Loucy (cell line): ENCODE results near the gene SECISBP2L.

Source experiments
- H2AFZ ChIP-seq: fragments of 200-600 bp; sonication (generic); 2 replicates; pipeline ENCODE4 v1.6.0; 2016; ENCODE audit warnings: antibody characterized with exemption, mild to moderate bottlenecking, low read length, moderate library complexity
- H3F3A ChIP-seq: fragments of 200-600 bp; 2 replicates; pipeline ENCODE4 v1.6.0; 2016; ENCODE audit warnings: antibody characterized with exemption, low read depth, mild to moderate bottlenecking
- H3K27me3 ChIP-seq: fragments of 200-600 bp; sonication (generic); 2 replicates; pipeline ENCODE4 v1.6.1; 2014; ENCODE audit warnings: low read length, mild to moderate bottlenecking; ENCODE audit not compliant: insufficient read depth, poor library complexity, severe bottlenecking
- H3K36me3 ChIP-seq: fragments of 200-600 bp; sonication (generic); 2 replicates; pipeline ENCODE4 v1.6.1; 2016; ENCODE audit warnings: low read length; ENCODE audit not compliant: insufficient read depth
- H3K4me1 ChIP-seq: fragments of 200-600 bp; sonication (generic); 2 replicates; pipeline ENCODE4 v1.5.1; 2014; ENCODE audit warnings: low read length, mild to moderate bottlenecking; ENCODE audit not compliant: insufficient read depth, poor library complexity, severe bottlenecking
- H3K4me2 ChIP-seq: fragments of 200-600 bp; sonication (generic); 2 replicates; pipeline ENCODE4 v1.6.0; 2014; ENCODE audit warnings: antibody characterized with exemption, low read length, low read depth, mild to moderate bottlenecking; ENCODE audit not compliant: poor library complexity, severe bottlenecking
- H3K4me3 ChIP-seq: fragments of 200-600 bp; sonication (generic); 2 replicates; pipeline ENCODE4 v1.5.1; 2014; ENCODE audit warnings: low read length, mild to moderate bottlenecking, mixed read lengths; ENCODE audit not compliant: poor library complexity, severe bottlenecking
- H3K79me2 ChIP-seq: fragments of 200-600 bp; sonication (generic); 2 replicates; pipeline ENCODE4 v1.6.1; 2014; ENCODE audit warnings: low read length; ENCODE audit not compliant: insufficient read depth
- H3K9ac ChIP-seq: fragments of 200-600 bp; sonication (generic); 2 replicates; pipeline ENCODE4 v1.6.0; 2014; ENCODE audit warnings: mild to moderate bottlenecking, low read depth, low read length, moderate library complexity; ENCODE audit not compliant: poor library complexity, severe bottlenecking
- H3K9me2 ChIP-seq: fragments of 200-600 bp; sonication (generic); replicated peaks from 2 replicates; pipeline ENCODE4 v1.6.1; 2016; ENCODE audit warnings: low read depth, low read length, mixed read lengths
- H3K9me3 ChIP-seq: fragments of 200-600 bp; sonication (generic); 2 replicates; pipeline ENCODE4 v1.6.1; 2014; ENCODE audit warnings: mild to moderate bottlenecking, antibody characterized with exemption, low read length, low read depth; ENCODE audit not compliant: insufficient read depth
- H4K20me1 ChIP-seq: fragments of 200-600 bp; sonication (generic); 2 replicates; pipeline ENCODE4 v1.6.0; 2014; ENCODE audit warnings: antibody characterized with exemption, low read length, mild to moderate bottlenecking; ENCODE audit not compliant: insufficient read depth, poor library complexity, severe bottlenecking
- EZH2phosphoT487 ChIP-seq: fragments of 200-600 bp; IDR thresholded peaks from 2 replicates; pipeline ENCODE4 v1.6.1; 2018; ENCODE audit warnings: antibody characterized with exemption, mild to moderate bottlenecking, moderate library complexity, borderline replicate concordance
- TF ChIP-seq, protein P1 (sequence below): fragments of 200-600 bp; sonication (generic); conservative IDR thresholded peaks from 2 replicates; pipeline ENCODE4 v1.5.1; 2014; ENCODE audit warnings: mild to moderate bottlenecking, antibody characterized with exemption, low read length

SECISBP2L gene

DNA sequence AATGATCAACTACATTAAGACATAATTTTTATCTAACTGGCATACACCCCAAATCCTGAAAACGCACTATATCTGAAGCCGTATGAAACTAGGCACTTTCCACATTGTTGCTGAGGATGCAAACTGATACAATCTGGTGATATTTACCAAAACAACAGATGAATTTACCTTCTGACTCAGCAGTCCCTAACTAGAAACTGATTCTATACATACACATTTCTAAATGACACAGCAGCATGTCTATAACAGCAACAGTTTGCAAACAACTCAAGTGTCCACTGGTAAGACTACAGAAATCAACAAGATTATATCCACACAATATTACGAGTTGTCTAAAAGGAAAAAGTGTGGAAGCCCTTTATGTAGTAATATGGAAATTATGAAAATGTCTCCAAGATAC, 22.9 kb downstream of the SECISBP2L start:
- Histone ChIP-seq H3K9ac (no peak overlapping the region), H3K36me3 (peaks cover 40% of the 10 kb centered on the region), H3K4me2 (no peak overlapping the region), H3K27me3 (no peaks in the 10 kb centered on the region), H3K79me2 (no peaks in the 10 kb centered on the region), H3K9me2 (no peaks in the 10 kb centered on the region), H4K20me1 (no peaks in the 10 kb centered on the region), H3K9me3 (no peaks in the 10 kb centered on the region), H3K4me1 (no peaks in the 10 kb centered on the region), H3F3A (no peaks in the 10 kb centered on the region), H3K4me3 (no peak overlapping the region), H2AFZ (no peak overlapping the region)
- TF ChIP-seq, protein P1, sequence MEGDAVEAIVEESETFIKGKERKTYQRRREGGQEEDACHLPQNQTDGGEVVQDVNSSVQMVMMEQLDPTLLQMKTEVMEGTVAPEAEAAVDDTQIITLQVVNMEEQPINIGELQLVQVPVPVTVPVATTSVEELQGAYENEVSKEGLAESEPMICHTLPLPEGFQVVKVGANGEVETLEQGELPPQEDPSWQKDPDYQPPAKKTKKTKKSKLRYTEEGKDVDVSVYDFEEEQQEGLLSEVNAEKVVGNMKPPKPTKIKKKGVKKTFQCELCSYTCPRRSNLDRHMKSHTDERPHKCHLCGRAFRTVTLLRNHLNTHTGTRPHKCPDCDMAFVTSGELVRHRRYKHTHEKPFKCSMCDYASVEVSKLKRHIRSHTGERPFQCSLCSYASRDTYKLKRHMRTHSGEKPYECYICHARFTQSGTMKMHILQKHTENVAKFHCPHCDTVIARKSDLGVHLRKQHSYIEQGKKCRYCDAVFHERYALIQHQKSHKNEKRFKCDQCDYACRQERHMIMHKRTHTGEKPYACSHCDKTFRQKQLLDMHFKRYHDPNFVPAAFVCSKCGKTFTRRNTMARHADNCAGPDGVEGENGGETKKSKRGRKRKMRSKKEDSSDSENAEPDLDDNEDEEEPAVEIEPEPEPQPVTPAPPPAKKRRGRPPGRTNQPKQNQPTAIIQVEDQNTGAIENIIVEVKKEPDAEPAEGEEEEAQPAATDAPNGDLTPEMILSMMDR: no peak
- no peak for TF ChIP-seq EZH2phosphoT487

- H3K36me3 ChIP-seq: peaks cover 50% of the 10 kb centered on the region
- H3K79me2 ChIP-seq: no peaks in the 10 kb centered on the region
- H3K9me2 ChIP-seq: no peaks in the 10 kb centered on the region
- no peaks in the 10 kb centered on the region for H3F3A ChIP-seq
- H4K20me1 ChIP-seq: no peaks in the 10 kb centered on the region
- H3K9me3 ChIP-seq: no peaks in the 10 kb centered on the region
- TF ChIP-seq, protein P1: no peak
- no peak for TF ChIP-seq EZH2phosphoT487
- H3K27me3 ChIP-seq: no peaks in the 10 kb centered on the region
- H2AFZ ChIP-seq: no peak overlapping the region
- H3K4me3 ChIP-seq: no peak overlapping the region
- H3K4me1 ChIP-seq: no peaks in the 10 kb centered on the region
- no peak overlapping the region for H3K4me2 ChIP-seq
- no peak overlapping the region for H3K9ac ChIP-seq
Observed at GRCh38 chr15:49015896-49016295, 30.4 kb downstream of the SECISBP2L start.

DNA sequence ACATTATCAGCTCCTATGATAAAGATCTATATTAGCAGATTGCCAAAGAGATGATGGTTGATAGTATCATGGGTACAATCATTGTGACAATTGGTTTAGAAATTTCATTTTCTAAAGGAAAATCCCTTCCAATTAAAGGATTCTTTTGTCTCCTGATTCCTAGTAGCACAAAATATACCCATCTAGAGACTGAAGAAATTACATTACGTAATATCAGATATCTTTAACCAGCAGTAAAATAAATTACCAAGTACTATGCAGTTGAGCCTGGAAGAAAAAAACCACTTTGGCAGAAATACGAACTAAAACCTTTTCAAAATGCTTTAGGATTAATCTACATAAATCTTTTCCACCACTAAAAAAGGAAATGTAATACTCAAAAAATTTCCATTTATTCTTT, 46.9 kb downstream of the SECISBP2L start:
- Histone ChIP-seq H3K79me2 (no peaks in the 10 kb centered on the region), H4K20me1 (no peaks in the 10 kb centered on the region)

More for the DNA sequence above, 46.9 kb downstream of the SECISBP2L start:
- Histone ChIP-seq H3K9me2 (no peaks in the 10 kb centered on the region), H3K36me3 (peaks cover 50% of the 10 kb centered on the region; the same call in 1 of the 2 replicates), H3K9ac (no peak overlapping the region), H3K4me2 (no peak overlapping the region), H3K27me3 (no peaks in the 10 kb centered on the region), H3K4me1 (no peaks in the 10 kb centered on the region), H2AFZ (no peak overlapping the region), H3K4me3 (no peak overlapping the region), H3K9me3 (no peaks in the 10 kb centered on the region), H3F3A (no peaks in the 10 kb centered on the region)
- TF ChIP-seq, protein P1: no peak
- no peak for TF ChIP-seq EZH2phosphoT487
